DMS 273 treated with DMSO at 0.1 percent for 48 hours (cell line): ENCODE measurements around the gene UTRN.

Experiments used
- DNase-seq: peaks from one replicate; lab custom pipeline; 2025; lab: John Stamatoyannopoulos, UW

Gene UTRN

DNA sequence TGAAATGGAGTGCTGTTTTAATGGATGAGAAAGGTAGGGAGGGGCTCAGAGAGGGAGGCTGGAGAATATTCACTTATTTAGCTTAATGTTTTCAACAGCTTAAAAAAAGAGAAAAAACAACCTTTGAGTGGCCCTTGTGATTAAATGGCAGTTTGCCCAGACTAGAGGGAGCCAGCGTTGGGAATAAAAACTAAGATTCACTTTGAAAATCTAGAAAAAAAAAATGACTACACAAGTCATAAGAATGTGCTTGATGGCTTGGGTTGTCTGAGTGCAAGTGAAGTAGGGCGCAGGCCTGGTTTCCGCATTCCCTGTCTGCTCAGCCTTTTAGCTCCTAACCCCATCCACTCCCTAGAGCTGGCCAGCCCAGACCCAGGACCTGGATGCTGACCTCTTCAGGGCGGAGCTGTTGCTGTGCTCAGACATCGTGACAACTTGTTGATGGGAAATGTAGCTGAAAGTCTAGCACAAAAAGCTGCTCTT, 28.9 kb downstream of the UTRN start:
- DNase-seq: no peak

DNA sequence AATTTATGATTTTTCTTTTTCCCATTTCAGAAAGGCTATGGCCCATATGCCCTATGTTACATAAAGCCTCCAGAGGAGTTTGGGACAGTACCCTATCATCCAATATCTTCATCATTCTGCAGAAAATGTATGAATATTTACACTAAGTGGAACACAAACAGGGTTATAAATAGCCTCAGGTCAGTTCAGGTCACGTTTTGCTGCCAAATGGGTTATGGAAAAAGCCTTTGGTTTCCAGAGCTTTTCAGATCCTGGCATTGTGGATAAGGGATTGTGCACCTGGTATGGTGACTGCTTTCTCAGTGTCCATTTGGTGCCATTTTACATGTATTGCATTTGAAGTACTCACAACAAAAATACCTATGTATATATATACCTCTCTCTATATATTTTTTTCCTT, 29.4 kb downstream of the UTRN start:
- no peak for DNase-seq

DNA sequence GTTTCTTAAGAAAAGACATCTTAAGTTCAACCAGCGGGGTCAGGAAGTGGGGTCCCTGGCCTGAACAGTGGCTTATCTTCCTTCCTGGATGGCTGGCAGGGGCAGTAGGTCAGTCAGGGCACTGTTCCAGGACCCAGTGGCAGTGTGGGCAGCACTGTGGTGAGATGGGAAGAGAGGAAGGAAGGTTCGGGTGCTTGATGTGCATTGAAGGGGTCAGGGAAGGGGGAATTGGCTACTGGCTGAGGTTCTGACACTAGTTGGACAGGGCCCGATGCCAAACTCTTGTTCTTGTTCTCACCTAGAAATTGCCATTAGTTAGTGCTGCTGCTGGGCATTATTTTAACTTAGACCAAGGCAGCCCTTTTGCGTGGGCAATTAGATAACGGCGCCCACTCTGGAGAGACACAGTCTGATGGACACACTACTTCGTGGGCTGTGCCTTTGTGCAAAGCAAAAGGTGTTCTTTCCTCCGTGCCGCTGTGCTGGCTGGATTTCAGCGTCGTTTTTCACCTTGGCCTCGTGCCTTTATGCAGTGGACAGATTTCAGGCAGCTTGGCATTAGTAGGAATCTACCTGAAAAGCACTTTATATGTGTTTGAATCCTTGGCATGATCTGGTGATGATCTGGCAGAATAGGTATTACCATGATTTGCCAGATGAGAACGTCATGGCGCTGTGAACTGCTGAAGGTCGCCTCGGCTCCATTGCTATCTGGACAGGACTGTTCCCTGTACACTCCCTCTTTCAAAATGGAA, 30.3 kb downstream of the UTRN start:
- no peak for DNase-seq

DNA sequence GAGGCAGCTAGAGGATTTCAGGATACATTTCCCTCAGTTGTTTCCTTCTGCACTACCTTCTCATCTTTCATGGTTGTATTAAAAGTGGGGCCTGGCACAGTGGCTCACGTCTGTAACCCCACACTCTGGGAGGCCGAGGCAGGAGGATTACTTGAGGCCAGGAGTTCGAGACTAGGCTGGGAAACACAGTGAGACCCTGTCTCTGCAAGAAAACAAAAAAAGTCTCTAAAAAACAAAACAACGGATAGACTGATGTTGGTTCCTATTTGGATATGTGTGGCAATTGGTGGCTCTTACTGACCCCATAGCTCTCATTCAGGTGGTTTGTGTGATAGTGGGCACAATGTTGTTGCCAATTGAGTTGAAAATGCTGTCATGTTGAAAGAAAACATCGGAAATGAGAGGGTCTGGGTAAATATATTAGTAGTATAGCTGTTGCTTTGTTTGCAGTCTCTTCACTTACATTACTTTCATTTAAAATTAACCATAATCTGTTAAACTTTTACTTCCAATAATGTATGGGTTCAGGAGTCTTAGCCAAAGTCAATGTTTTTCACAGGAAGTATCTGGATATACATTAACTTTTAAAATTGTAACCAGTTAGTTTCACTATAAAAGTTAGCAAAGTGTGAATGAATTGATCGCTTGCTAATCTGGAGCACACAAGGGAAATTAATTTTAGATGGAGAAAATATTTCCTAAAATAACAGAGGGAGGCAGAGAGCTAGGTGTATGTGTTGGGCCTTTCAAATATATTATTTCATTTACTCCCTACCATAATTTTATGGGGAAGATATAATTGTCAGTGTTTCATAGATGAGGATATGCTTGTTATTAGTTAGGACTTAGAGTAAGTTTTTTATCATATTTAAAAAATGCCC, 31.1 kb downstream of the UTRN start:
- no peak for DNase-seq

DNA sequence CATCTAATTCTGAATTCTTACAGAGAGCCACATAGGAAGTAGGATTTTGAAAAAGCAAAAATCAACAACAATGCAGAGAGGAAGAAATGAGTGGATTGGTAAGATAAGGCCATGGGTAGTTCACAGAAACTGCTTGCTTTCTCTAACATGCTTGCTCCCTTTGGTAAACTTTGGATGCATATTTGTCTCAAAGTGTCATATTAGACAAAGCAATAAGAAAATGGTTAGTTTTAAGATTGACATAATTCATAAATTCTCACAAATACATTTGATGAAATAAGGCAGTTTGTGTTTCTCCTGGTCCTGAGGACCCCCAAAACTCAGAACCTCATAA, 31.7 kb downstream of the UTRN start:
- DNase-seq: no peak

DNA sequence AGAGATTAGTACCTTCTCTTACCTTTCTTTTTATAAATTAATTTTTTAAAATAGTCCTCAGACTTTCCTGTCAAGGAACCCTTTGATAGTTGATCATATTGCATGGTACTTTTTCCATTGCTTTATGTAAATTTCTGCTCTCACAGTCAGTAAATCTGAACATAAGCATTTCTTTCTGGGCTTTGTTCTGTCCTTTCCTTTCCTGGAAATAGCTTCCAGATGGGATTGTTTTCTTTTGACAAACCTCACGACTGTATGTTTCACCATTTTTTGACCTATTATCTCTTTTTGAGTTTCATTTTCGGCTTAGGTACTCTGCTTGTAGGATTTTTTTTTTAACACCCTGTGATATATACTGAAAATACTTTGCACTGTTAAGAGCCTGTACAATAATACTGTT, 32.6 kb downstream of the UTRN start:
- no peak for DNase-seq

DNA sequence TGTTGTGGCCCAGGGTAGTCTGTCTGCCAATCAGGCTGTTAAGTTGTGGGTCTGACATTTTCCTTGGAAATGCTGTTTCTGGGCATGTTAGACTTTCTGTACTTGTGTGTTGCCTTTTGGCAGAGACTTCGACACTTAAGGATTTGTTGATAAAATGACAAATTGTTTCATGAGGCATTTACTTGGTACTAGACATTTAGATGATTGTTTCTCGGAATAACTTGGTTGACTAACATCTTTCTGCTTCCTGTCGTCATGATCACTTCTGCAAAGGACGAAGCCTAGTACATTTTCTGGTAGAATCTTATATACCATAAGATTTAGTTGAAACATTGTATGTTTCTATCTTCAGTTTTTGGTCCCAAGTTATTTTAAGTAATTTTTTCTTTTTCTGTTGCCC, 34.1 kb downstream of the UTRN start:
- DNase-seq: no peak

DNA sequence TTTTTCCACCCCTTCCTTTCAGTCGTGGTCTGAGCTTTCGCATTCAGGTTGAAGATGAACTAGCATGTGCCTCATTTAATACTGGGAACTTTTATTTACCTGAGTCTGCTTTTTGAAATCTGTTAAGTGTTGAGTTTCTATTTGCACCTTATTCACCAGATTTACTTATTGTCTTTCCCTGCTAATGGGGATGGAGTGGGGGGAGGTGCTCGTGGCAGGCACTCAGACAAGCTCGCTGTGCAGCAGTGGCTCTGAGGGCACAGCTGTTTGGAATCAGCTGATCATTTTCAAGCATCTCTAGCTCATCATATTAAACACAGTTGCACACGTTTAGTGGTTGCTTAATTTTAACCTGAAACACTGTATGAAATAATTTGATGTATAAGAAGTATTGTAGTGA, 35.6 kb downstream of the UTRN start:
- DNase-seq: no peak

DNA sequence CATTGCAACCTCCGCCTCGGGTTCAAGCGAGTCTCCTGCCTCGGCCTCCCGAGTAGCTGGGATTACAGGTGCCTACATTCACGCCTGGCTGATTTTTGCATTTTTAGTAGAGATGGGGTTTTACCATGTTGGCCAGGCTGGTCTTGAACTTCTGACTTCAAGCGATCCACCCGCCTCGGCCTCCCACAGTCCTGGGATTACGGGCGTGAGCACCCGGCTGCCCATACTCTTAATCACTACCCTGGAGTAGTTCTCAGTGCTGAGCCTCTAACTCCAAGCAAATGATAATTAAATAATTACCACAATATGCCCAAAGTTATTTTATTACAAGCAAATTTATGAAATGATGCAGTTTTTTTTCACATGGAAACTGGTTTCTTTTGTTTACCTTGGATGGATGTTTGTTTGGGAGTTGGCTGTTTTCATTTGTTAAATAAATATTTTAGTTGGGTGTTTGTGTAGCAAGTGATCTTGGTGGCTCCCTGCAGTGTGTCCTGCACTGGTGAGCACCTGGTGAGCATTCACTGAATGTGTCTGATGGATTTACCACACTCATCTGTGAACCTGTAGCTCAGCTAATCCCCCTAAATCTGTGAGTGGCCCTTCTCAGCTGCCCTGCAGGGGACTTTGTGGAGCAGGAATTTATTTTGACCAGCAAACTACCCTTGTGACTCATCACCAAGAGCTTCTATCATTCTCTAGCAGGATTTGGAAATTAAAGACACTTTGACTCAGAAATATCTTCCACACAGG, 36.9 kb downstream of the UTRN start:
- no peak for DNase-seq

DNA sequence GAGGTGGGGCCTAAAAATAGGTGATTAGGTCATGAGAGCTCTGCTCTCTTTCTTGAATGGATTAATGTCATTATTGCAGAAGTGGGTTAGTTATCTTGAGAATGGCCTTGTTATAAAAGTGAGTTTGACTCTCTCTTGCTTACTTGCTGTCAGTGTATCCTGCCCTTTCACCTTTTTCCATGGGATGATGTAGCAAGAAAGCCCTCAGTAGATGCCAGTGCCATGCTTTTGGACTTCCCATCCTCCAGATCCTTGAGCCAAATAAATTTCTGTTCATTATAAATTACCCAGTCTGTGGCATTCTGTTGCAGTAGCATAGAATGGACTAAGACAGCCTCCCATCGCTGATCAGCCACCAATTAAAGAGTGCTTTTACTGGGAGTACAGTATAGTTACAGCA, 40.1 kb downstream of the UTRN start:
- DNase-seq: no peak

DNA sequence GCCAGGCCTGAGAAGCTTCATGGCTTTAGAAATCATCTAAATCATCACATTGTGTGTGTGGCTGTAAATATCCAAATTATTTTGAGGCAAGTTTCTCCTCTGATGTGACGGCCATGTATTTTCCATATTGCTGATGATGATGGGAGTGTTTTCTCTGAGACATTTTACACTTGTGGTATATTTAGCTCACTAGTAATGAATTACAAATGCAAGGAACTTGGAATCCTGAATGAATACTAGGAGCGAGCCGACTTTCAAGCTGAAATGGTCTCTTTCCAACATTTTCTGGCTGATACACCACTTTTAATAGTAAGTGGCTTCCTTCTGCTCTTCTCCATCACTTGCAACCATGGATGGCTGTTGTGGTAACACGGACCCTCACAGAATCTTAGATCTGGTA, 41.3 kb downstream of the UTRN start:
- no peak for DNase-seq

DNA sequence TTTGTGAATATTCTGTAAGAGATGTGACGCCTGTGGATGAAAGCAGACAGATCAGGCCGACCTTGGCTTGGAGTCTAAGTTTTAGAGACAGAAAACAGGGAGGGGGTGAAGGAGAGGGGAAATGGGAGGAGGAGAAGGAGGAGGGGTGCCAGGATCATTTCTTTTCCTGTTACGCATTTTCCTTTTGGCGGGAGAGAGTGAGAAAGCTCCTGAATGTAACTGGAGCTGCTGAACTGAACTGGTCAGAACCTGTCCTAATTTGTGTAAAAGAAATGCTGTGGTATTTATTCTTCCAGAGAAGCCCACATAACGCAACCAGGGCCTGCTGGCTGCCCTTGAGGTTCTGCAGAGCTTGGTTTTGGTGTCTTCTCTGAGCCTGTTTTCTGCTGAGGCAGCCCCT, 41.9 kb downstream of the UTRN start:
- DNase-seq: no peak

DNA sequence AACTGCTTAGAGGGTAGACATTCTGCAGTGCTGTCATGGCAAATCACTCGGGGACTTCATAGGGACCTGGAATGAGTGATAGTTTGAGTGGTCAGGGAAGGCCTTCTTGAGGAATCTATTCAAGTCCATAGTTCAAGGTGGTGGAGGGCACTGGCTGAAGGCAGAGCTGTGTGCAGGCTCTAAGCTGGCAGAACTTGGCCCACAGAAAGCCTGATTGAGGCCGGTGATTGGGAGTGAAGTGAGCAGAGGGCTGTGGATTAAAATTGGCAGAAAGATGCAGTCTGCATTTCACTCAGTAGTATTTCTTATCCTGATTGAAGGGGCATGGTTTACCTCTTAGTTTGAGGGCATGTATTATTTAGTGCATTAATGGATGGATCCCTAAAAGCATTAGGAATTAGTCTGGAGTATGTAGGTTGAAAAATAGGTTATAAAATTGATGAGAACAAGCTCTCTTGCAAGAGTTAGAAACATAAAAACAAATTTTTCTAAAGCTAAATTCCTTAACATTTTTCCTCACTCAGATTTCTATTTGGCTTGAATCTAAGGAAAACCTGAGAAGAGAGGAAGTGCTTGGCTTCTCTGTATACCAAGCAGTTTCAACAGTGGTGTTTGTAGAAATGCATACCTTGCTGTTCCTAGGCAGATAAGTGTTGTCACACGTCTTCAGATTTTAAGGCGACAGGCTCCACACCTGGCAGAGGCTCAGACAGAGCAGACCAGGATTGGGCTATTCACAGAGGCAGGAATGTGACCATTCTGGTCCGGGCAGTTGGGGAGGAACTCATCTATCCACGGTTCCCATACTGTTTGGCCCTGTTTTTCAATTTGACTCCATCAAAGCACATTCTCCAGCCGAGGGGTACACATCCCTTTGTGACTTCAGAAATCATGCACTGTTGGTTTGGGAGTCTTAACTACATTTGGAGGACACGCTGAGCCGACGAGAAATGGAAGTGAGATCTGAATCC, 45.2 kb downstream of the UTRN start:
- DNase-seq: no peak

DNA sequence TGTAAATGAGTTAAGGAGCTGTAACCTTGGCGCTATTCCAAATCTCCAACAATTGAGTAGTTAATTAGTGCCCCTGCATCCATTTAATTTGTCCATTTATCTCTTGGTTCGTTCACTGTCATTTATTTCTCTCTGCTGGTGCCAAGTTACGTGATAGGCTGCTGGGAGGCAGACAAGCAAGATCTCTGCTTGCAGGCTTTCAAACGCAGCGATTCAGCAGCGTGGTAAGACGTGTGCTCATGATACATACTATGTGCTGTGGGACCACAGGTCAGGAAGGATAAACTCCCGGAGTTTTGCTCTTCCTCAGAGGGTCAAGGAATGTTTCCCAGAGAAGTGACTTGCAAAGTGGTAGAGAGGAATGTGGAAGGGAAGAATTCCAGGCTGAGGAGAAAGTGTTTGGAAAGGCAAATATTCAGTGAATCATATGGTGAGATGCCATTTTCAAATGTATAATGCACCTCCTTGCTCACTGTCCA, 46.4 kb downstream of the UTRN start:
- no peak for DNase-seq

DNA sequence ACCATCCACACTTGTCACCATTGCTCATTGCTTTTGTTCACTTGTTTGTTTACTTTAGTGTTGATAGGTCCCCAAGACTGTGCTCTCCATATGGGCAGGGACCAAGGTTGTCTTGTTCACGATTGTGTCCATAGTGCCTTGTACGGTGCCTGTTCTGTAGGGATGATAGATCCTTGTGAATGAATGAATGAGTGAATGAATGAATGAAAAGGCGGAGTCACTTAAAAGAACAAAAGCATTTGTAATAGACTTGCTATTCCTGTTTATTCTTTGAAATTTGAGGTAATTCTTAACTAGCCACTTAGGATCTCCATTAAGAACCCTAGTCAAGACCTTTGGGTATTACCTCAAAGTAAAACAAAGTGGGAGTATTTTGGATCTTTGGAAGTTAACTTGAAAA, 47.0 kb downstream of the UTRN start:
- no peak for DNase-seq

DNA sequence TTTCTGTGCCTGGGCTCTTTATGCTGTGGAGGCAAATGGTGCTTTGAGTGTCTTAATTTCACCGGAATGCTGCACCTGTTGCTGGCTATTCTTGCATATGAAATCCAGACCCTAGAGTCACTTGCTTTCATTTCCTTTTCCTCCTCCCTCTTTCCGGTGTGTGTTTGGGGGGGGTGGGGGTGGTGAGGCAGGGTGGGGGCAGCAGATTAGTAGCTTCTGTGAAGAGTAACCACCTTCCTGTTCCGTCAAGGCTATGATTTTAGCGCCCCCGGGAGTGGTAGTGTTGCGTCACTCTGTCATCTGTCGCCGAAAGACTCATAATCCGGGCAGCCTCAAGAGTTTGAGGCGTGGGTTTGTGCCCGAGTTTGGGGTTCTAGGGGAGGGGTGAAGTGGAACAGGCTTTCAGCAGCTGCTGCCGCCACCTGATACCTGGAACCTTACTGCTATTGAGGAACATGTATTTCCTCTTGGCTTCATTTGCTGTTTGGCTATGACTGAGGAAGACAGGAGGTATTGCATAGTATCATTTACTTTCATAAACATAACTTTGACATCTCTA, 49.1 kb downstream of the UTRN start:
- no peak for DNase-seq
